Smooth muscle cell of trachea (primary cell): Measurements from ENCODE around the gene SPDYE11. TPM values are rescaled to one million over a fixed set of nuclear protein-coding genes. Genes with fewer than 3 reads are reported as not detected.

Source experiments
- total RNA-seq: library from RNA; depleted of rRNA; stranded (reverse); fragments of >200 nt; gene quantifications from 2 replicates; pipeline ENCODE4 v1.2.1, GENCODE V29; 2014

The SPDYE11 gene, protein sequence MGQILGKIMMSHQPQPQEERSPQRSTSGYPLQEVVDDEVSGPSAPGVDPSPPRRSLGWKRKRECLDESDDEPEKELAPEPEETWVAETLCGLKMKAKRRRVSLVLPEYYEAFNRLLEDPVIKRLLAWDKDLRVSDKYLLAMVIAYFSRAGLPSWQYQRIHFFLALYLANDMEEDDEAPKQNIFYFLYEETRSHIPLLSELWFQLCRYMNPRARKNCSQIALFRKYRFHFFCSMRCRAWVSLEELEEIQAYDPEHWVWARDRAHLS
- total RNA-seq: under 0.01 TPM in 1 of 2 replicates, not detected in the other

GRCh38 chr7:73057811-73058210 is at the start of gene SPDYE11:
Gene SPDYE11 (minus strand): TSS chr7:73057911. CDS start chr7:73056111, 1,800 bp downstream.

GRCh38 chr7:73085938-73086337 is 28.2 kb upstream of the SPDYE11 start, which contains the start of gene SPDYE9:
Gene SPDYE9 (minus strand): TSS chr7:73086038. CDS start chr7:73084238, 1,800 bp downstream.

DNA sequence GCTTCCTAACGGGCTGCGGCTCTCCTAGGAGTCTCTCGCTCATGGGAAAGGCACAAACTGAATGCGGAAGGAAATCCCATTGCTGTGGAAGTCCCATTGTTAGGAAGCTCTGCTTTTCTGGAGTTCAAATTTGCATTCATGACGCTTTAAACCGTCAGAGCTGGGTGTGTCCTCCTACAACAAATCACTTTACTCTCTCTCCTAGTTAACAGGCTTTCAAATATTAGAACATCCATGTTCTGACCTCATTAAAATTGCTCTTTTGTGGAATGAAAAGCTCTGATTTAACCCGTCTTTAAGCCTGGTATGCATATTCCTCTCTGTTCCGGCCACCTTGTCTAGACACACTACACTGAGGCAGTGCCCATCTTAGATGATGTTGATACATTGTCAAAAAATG is 28.0 kb downstream of the SPDYE11 start, which contains the start of gene SPDYE8:
SPDYE8 (minus strand) TSS at position 101 of the 400 bp plus-strand sequence. CDS start 1,800 bp downstream, outside the sequence.

Other genes with a start within 250 kb of the SPDYE11 start
- gene TYW1B, start 229.7 kb downstream of the SPDYE11 start, total RNA-seq: 5.2 and 5.8 TPM in 2 replicates
- 6.6 and 6.7 TPM in 2 replicates for gene POM121, start 132.8 kb downstream of the SPDYE11 start, total RNA-seq
- gene TRIM74, start 88.4 kb downstream of the SPDYE11 start, total RNA-seq: not detected in 2 replicates
- 0.17 TPM in 1 of 2 replicates, not detected in the other for gene SPDYE8, start 28.1 kb downstream of the SPDYE11 start, total RNA-seq
- under 0.01 TPM in 1 of 2 replicates, not detected in the other for gene SPDYE9, start 28.1 kb upstream of the SPDYE11 start, total RNA-seq